Nephron progenitor cell (in vitro differentiated cells): Measurements from ENCODE around the gene KCNA5.
A peak's percentile ranks its signal among the peaks of the same experiment; 100 is the strongest.

Experiments
- DNase-seq: peaks from one replicate; pipeline ENCODE4 v3.0.0; 2021
- H3K27ac Mint-ChIP-seq: 2 replicates; pipeline ENCODE4 v1.8.0; 2021; ENCODE audit warnings: mild to moderate bottlenecking, moderate library complexity, mixed read lengths
- H3K27me3 Mint-ChIP-seq: 2 replicates; pipeline ENCODE4 v1.8.0; 2021; ENCODE audit warnings: mild to moderate bottlenecking, low read depth, mixed read lengths; ENCODE audit not compliant: poor library complexity
- H3K36me3 Mint-ChIP-seq: 2 replicates; pipeline ENCODE4 v1.8.0; 2021; ENCODE audit warnings: low read depth, mixed read lengths
- H3K4me1 Mint-ChIP-seq: 2 replicates; pipeline ENCODE4 v1.8.0; 2021; ENCODE audit warnings: mixed read lengths
- H3K4me3 Mint-ChIP-seq: 2 replicates; pipeline ENCODE4 v1.8.0; 2021; ENCODE audit warnings: mild to moderate bottlenecking, moderate library complexity, mixed read lengths
- H3K9me3 Mint-ChIP-seq: 2 replicates; pipeline ENCODE4 v1.8.0; 2021; ENCODE audit warnings: mild to moderate bottlenecking, moderate library complexity, mixed read lengths
- TF ChIP-seq, protein P1 (sequence below): fragments of 200-600 bp; sonication (generic); IDR thresholded peaks from 2 replicates; pipeline ENCODE4 v1.5.0; 2021; ENCODE audit warnings: antibody characterized with exemption

The KCNA5 gene

DNA sequence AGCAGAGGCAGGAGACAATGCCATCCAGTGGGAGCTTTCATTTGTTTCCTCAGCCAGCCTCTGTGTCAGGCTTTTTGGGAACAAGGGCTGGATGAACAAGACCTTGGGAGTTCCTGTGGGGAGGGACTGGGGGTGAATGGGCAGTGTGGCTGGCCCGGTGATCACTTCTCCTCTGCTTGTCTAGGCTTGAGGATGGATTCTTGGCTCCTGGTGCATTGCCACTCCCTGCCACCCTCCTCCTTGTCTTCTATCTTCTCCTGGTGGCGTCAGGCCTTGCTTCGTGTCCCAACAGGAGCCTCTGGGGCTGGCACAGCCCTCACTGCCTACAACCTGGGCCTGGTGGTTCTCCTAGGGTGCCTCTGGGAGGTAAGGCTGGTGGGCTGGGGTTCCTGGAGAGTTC is 25.0 kb upstream of the KCNA5 start:
- TF ChIP-seq, protein P1, sequence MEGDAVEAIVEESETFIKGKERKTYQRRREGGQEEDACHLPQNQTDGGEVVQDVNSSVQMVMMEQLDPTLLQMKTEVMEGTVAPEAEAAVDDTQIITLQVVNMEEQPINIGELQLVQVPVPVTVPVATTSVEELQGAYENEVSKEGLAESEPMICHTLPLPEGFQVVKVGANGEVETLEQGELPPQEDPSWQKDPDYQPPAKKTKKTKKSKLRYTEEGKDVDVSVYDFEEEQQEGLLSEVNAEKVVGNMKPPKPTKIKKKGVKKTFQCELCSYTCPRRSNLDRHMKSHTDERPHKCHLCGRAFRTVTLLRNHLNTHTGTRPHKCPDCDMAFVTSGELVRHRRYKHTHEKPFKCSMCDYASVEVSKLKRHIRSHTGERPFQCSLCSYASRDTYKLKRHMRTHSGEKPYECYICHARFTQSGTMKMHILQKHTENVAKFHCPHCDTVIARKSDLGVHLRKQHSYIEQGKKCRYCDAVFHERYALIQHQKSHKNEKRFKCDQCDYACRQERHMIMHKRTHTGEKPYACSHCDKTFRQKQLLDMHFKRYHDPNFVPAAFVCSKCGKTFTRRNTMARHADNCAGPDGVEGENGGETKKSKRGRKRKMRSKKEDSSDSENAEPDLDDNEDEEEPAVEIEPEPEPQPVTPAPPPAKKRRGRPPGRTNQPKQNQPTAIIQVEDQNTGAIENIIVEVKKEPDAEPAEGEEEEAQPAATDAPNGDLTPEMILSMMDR, result no peak
- Mint-ChIP-seq H3K4me3 (no peak overlapping the region), H3K36me3 (no peaks in the 10 kb centered on the region), H3K4me1 (peaks cover 9% of the 10 kb centered on the region), H3K27me3 (peaks cover 20% of the 10 kb centered on the region), H3K27ac (no peak overlapping the region), H3K9me3 (no peaks in the 10 kb centered on the region)
- no peak for DNase-seq

DNA sequence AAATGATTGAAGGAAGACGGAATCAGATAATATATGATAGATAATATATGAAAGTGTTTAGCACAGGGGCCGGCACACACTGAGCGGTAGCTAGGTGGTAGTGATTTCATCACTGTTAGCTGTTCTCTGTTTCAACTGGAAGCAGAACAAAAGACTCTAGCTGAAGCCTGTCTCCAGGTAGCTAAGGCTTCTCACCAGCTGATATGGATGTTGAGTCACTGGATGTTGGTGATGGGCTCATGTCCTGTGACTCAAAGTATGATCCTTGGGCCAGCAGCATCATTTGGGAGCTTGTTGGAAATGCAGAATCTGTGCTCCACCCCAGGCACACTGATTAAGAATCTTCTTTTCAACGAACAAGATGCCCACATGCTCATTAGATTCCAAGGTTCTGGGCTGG is 21.7 kb upstream of the KCNA5 start:
- Mint-ChIP-seq H3K27me3 (peaks cover 14% of the 10 kb centered on the region), H3K36me3 (no peaks in the 10 kb centered on the region), H3K9me3 (no peaks in the 10 kb centered on the region), H3K4me3 (no peak overlapping the region), H3K4me1 (peaks cover 9% of the 10 kb centered on the region), H3K27ac (no peak overlapping the region)
- TF ChIP-seq, protein P1, result no peak
- DNase-seq, result no peak

DNA sequence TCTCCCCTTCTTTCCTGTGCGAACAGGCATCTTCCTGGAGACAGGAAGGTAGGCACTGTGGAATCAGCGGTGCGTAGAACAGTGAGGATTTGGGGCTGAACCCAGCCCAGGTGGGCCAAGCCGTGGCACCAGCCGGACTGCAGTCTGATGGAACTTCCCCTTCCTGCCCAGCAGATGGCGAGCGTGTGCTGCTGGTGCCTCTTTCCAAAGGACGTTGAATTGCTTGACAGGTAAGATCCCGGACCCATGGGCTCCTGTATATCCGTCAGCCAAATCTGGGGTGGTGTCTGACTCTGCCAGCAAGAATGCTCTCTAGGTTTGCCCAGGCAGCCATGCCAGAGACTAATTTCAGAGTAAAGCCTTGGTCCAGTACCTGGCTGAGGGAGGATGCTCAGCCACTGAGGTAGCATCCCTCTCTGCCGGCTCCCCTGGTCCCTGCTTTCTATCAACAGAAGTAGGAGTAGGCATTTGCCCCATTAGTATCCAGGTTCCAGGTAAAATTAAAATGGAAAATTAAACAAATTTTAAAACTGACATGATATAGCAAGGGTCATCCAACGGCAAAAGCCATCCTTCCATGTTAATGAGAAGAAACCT is 21.1 kb upstream of the KCNA5 start:
- DNase-seq, result peak; percentile 54
- Mint-ChIP-seq H3K36me3 (no peaks in the 10 kb centered on the region), H3K4me3 (no peak overlapping the region), H3K27me3 (peaks cover 14% of the 10 kb centered on the region), H3K9me3 (no peaks in the 10 kb centered on the region), H3K27ac (no peak overlapping the region), H3K4me1 (peaks cover 14% of the 10 kb centered on the region)
- TF ChIP-seq, protein P1, result peak; percentile 93

- peaks cover 5% of the 10 kb centered on the region for H3K27me3 Mint-ChIP-seq
- H3K4me3 Mint-ChIP-seq, result no peak overlapping the region
- no peaks in the 10 kb centered on the region for H3K36me3 Mint-ChIP-seq
- no peak for DNase-seq
- TF ChIP-seq, protein P1, result no peak
- peaks cover 18% of the 10 kb centered on the region for H3K4me1 Mint-ChIP-seq
- H3K27ac Mint-ChIP-seq, result no peak overlapping the region
- H3K9me3 Mint-ChIP-seq, result no peaks in the 10 kb centered on the region
These were observed 19.8 kb upstream of the KCNA5 start for GRCh38 chr12:5023842-5024241.

DNA sequence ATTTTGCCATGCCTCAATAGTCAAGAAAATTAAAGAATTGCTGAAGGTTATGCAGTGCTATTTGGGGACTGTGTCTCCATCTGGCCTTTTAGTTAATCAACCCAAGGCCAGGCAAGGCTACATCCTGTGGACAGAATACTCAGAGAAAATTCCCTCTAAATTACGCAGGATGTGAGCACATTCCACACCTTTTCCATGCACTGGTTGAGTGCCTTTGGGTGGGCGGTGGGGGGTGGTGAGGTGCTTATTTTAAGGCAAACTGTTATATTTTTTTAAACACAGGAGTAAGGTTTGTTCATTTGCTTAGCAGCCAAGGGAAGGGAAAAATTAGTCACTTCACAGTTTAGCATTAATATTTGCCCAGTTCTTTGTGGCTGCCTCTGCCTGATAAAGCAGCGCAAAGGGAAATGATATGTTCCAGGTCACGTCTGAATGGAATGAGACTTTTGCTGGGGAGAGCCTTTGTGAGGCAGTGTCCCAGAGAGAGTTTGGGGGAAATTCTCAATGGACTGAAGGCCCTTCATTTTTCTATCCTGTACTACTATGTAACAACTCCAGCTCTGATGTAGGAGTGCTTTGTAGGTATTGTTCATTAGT is 17.2 kb upstream of the KCNA5 start:
- H3K27ac Mint-ChIP-seq, result no peak overlapping the region
- DNase-seq, result no peak
- TF ChIP-seq, protein P1, result no peak
- H3K4me3 Mint-ChIP-seq, result no peak overlapping the region
- H3K27me3 Mint-ChIP-seq, result peaks cover 8% of the 10 kb centered on the region
- no peaks in the 10 kb centered on the region for H3K36me3 Mint-ChIP-seq
- peaks cover 18% of the 10 kb centered on the region for H3K4me1 Mint-ChIP-seq
- no peaks in the 10 kb centered on the region for H3K9me3 Mint-ChIP-seq
